Measurements from ENCODE around the gene GAS6. TPM values are rescaled to one million over a fixed set of nuclear protein-coding genes. Genes with fewer than 3 reads are reported as not detected.
"Not testable (repeated sequence)": the region's sequence is repeated elsewhere in the genome, so short reads cannot be mapped to it uniquely, and the experiment has no call there.

GAS6 gene
- polyA plus RNA-seq, 1 donor: 48.4 TPM

DNA sequence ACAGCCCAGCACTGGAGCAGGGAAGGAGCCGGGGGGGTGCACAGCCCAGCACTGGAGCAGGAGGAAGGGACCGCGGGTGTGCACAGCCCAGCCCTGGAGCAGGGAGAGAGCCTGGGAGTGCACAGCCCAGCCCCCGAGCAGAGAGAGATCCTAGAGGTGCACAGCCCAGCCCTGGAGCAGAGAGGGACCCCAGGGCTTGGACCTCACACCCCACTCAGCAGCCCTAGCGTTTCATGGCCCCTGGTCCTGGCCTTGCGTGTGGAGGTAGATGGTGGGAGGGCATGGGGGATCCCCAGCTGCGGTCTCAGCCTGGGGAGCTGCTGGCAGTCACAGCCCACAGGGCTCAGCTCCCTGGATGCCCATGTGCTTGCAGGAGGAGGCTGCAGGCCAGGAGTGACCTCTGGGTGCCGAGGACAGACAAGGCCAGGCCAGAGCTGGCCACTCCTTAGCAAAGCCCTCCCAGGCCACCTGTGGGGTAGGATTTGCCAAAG, 25.1 kb downstream of the GAS6 start:
- WGBS (ENCODE audit: insufficient coverage, low lambda C conversion rate): no CpG with 5 or more reads among the region's 8 CpGs
- no peak for DNase-seq
- Histone ChIP-seq H3K9me3 (ENCODE audit: control insufficient read depth, low read depth, low read length) (peaks cover 2% of the 10 kb centered on the region), H3K27me3 (ENCODE audit: control insufficient read depth, insufficient read depth, low read length) (no peaks in the 10 kb centered on the region), H3K4me1 (ENCODE audit: control insufficient read depth, insufficient read depth, low read length) (peaks cover 11% of the 10 kb centered on the region), H3K4me3 (ENCODE audit: low read length) (no peak overlapping the region), H3K27ac (ENCODE audit: low read length) (no peak overlapping the region), H3K36me3 (ENCODE audit: control insufficient read depth, insufficient read depth, low read length) (peaks cover 13% of the 10 kb centered on the region)

DNA sequence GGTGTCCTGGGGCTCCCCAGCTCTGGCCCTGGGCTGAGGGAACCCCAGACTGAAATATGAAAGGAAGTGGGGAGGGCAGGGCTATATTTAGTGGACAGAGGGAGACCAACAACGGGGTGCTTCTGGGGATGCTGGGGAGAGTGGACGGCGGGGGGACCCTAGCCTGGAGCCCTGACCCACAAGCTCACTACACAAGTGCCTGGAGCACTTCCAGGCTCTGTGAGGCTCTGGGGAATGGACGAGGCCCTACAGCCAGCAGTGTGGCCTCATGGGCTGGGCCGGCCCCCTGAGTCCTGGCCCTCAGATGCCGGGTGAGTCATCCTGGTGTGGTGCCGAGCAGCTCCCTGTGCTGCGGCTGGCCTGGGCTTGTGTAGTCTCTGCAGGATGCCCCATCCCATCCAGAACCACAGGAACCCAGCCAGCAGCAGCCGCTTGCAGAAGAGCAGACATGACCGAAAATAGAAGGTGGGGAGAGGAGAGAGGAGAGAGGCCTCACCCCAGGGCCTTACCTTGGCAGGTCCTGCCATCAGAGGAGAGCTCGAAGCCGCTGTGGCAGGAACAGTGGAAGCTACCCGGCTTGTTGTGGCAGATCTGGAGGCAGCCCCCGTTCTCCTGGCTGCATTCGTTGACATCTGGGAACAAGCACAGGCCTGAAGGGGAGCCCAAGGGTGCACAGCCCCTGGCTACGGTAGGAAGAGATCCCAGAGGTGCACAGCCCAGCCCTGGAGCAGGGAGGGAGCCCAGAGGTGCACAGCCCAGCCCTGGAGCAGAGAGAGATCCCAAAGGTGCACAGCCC, 26.1 kb downstream of the GAS6 start:
- peaks cover 16% of the 10 kb centered on the region for H3K36me3 ChIP-seq (ENCODE audit: control insufficient read depth, insufficient read depth, low read length)
- no peak overlapping the region for H3K27ac ChIP-seq (ENCODE audit: low read length)
- H3K4me3 ChIP-seq (ENCODE audit: low read length): no peak overlapping the region
- peaks cover 11% of the 10 kb centered on the region for H3K4me1 ChIP-seq (ENCODE audit: control insufficient read depth, insufficient read depth, low read length)
- DNase-seq: peak; percentile 54 to 63
- H3K27me3 ChIP-seq (ENCODE audit: control insufficient read depth, insufficient read depth, low read length): no peaks in the 10 kb centered on the region
- H3K9me3 ChIP-seq (ENCODE audit: control insufficient read depth, low read depth, low read length): peaks cover 2% of the 10 kb centered on the region
- no CpG with 5 or more reads among the region's 16 CpGs for WGBS (ENCODE audit: insufficient coverage, low lambda C conversion rate)

DNA sequence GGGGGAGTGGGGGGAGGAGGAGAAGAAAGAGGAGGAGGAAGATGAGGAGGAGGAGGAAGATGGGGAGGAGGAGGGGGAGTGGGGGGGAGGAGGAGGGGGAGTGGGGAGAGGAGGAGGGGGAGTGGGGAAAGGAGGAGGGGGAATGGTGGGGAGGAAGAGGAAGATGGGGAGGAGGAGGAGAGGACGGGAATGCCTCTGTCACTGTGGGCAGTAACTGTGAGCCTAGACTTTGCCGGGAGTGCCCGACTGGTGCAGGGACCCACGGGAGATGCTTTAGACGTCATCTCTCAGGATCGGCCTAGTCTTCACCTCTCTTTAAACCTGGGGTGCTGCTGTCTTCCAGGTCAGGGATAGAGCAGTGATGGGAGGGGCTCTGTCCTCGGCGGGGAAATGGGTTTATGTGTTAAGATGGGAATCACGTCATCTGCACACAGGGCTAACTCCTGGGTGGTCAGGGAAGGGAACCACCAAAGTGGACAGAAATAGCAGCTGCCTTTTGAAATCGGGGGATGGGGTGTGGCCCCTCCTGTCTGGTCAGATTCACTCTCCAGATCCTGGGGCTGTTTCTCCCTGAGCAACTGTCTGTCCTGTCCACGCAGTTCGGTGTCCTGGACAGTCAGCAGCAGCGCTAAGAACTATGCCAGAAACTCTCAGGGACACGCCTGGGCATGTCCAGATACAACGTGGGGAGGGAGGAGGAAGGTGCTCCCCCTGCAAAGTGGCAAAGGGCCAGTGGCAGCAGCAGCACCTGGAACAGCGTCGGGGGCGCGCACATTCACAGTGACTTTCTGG, 26.9 kb downstream of the GAS6 start:
- no peak for DNase-seq
- H3K9me3 ChIP-seq (ENCODE audit: control insufficient read depth, low read depth, low read length): peaks cover 2% of the 10 kb centered on the region
- no CpG with 5 or more reads among the region's 19 CpGs for WGBS (ENCODE audit: insufficient coverage, low lambda C conversion rate)

DNA sequence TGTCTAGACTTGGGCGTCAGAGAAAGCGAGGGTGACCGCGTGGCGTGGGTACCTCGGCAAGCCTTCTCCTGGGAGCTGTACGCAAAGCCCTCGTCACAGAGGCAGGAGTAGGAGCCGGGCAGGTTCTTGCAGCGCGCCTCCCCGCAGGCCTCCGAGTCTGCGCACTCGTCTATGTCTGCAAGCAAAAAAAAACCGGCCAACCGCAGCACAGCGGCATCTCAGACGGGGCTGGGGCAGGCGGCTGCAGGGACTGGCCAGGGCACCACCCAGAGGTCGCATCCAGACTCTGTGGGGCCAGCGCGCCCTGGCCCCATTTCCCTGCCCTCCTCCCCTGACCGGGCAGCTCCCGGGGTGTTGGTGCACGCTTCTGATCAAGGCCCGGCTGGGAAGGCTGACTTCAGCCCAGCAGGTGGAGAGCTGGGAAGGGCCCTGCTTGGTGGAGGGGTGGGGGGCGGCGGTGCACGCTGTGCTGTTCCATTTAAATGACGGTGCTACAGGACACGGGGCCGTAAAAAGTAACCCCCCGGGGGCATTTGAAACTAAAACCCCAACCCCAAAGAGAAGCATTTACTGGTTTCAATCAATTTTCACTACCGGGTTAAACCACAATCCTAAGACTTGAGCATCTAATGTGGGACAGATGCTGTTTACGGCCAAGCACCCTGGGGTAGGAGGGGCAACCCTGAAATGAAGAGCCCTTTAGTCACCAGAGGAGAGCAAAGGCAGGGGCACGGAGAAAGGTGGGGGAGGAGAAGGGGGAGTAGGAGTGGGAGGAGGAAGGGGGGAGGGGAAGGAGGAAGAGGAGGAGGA, 28.2 kb downstream of the GAS6 start:
- peaks cover 11% of the 10 kb centered on the region for H3K4me1 ChIP-seq (ENCODE audit: control insufficient read depth, insufficient read depth, low read length)
- no peak for DNase-seq
- no peaks in the 10 kb centered on the region for H3K9me3 ChIP-seq (ENCODE audit: control insufficient read depth, low read depth, low read length)
- no peak overlapping the region for H3K27ac ChIP-seq (ENCODE audit: low read length)
- WGBS (ENCODE audit: insufficient coverage, low lambda C conversion rate): no CpG with 5 or more reads among the region's 37 CpGs
- H3K27me3 ChIP-seq (ENCODE audit: control insufficient read depth, insufficient read depth, low read length): no peaks in the 10 kb centered on the region
- peaks cover 17% of the 10 kb centered on the region for H3K36me3 ChIP-seq (ENCODE audit: control insufficient read depth, insufficient read depth, low read length)
- no peak overlapping the region for H3K4me3 ChIP-seq (ENCODE audit: low read length)

More for the DNA sequence above, 26.9 kb downstream of the GAS6 start:
- H3K36me3 ChIP-seq (ENCODE audit: control insufficient read depth, insufficient read depth, low read length): peaks cover 16% of the 10 kb centered on the region
- no peaks in the 10 kb centered on the region for H3K27me3 ChIP-seq (ENCODE audit: control insufficient read depth, insufficient read depth, low read length)
- H3K27ac ChIP-seq (ENCODE audit: low read length): no peak overlapping the region
- peaks cover 11% of the 10 kb centered on the region for H3K4me1 ChIP-seq (ENCODE audit: control insufficient read depth, insufficient read depth, low read length)
- H3K4me3 ChIP-seq (ENCODE audit: low read length): no peak overlapping the region

DNA sequence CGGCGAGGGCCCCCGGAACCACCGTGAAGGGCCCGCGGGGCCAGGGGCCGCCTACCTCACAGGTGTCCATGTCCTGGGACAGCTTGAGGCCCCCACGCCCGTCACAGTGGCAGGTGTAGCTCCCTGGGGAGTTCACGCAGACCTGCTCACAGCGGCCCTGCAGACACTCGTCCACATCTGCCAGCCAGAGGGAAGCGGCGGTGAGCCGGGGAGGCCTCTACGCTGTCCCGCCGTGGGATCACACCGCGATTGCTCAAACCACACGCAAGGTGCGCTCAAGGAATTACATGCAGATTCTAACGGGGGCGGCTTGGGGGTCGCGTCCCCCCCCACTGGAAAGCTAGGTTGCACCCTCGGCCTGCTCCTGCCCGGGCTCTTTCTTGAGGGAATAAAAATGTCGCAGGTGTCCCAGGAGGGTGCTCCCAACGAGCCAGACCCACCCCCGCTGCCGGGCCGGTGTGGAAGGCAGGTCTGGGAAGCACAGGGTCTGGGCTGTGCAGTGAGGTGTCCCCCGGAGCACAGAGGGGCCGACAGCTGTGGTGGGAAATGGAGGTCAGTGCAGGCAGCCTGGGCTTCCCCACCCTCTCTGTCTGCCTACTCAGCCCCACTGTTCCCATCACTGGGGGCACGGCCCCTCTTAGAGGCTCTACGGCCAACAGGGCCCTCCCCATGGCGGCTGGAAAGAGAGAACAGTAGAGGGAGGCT, 29.2 kb downstream of the GAS6 start:
- Histone ChIP-seq H3K27ac (ENCODE audit: low read length) (no peak overlapping the region), H3K9me3 (ENCODE audit: control insufficient read depth, low read depth, low read length) (no peaks in the 10 kb centered on the region), H3K27me3 (ENCODE audit: control insufficient read depth, insufficient read depth, low read length) (no peaks in the 10 kb centered on the region), H3K4me1 (ENCODE audit: control insufficient read depth, insufficient read depth, low read length) (peaks cover 11% of the 10 kb centered on the region), H3K36me3 (ENCODE audit: control insufficient read depth, insufficient read depth, low read length) (peaks cover 17% of the 10 kb centered on the region), H3K4me3 (ENCODE audit: low read length) (no peak overlapping the region)
- 100% methylated on average over 2 of the region's 38 CpGs for WGBS (ENCODE audit: insufficient coverage, low lambda C conversion rate)
- no peak for DNase-seq

DNA sequence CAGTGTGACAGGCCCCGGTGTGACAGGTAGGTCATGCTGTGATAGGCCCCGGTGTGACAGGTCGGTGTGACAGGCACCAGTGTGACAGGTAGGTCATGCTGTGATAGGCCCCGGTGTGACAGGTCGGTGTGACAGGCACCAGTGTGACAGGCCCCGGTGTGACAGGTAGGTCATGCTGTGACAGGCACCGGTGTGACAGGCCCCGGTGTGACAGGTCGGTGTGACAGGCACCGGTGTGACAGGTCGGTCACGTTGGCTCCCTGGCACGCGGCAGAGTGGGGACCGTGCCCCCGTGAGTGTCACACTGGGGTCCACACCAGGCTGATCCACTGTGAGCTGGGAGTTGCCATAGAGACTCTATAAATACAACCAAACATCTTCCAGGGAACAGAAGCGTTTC, 29.9 kb downstream of the GAS6 start:
- WGBS (ENCODE audit: insufficient coverage, low lambda C conversion rate): no CpG with 5 or more reads among the region's 17 CpGs
- not testable (repeated sequence) for H3K9me3 ChIP-seq (ENCODE audit: control insufficient read depth, low read depth, low read length); H3K27ac ChIP-seq (ENCODE audit: low read length); H3K27me3 ChIP-seq (ENCODE audit: control insufficient read depth, insufficient read depth, low read length); DNase-seq; H3K4me3 ChIP-seq (ENCODE audit: low read length)
- Histone ChIP-seq H3K4me1 (ENCODE audit: control insufficient read depth, insufficient read depth, low read length) (peaks cover 11% of the 10 kb centered on the region), H3K36me3 (ENCODE audit: control insufficient read depth, insufficient read depth, low read length) (peaks cover 16% of the 10 kb centered on the region)

DNA sequence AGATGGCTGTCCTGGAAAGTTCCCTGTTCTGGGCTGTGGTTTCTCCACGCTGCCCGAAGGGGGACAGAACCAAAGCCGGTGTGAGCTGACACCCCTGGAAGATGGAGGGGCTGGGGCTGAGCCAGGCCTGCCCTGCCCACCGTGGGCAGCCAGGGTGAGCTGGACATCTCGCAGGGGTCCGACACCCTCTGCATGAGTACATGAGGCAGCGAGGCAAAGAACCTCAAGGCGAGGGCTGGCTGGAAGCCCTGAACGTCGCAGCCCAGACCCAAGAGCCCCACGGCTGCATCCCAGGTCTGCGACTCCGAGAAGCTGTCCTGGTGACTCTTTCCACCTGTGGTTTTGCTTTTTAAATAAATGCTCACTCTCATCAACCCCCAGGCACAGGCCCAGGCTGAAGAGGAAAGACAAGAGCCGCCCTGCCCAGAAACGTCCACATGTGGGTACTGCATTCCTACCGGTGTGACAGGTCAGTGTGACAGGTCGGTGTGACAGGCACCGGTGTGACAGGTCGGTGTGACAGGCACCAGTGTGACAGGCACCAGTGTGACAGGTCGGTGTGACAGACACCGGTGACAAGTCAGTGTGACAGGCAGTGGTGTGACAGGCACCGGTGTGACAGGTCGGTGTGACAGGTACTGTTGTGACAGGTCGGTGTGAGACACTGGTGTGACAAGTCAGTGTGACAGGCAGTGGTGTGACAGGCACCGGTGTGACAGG, 30.6 kb downstream of the GAS6 start:
- H3K4me3 ChIP-seq (ENCODE audit: low read length): no peak overlapping the region
- H3K27ac ChIP-seq (ENCODE audit: low read length): no peak overlapping the region
- no peaks in the 10 kb centered on the region for H3K27me3 ChIP-seq (ENCODE audit: control insufficient read depth, insufficient read depth, low read length)
- no peaks in the 10 kb centered on the region for H3K9me3 ChIP-seq (ENCODE audit: control insufficient read depth, low read depth, low read length)
- DNase-seq: no peak
- WGBS (ENCODE audit: insufficient coverage, low lambda C conversion rate): 100% methylated on average over 2 of the region's 25 CpGs
- H3K4me1 ChIP-seq (ENCODE audit: control insufficient read depth, insufficient read depth, low read length): peaks cover 11% of the 10 kb centered on the region
- peaks cover 15% of the 10 kb centered on the region for H3K36me3 ChIP-seq (ENCODE audit: control insufficient read depth, insufficient read depth, low read length)

DNA sequence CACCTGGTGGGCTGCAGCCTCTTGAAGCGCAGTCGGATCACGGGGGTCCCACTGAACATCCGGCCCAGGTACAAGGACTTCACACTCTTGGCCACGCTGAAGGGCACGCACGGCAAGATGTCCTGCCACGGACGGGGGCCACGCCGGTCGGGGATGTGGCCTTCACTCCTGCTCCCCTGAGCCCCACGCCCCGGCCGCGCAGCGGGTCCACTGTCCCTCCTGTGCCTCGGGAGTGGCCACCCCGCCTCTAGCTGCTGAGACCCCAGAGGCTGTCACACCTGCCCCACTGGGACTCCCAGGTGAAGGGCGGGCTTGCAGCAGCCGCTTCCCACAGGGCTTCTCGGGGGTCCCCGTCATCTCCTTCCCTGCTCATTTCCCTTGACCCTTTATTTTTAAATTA, 31.2 kb downstream of the GAS6 start:
- peaks cover 17% of the 10 kb centered on the region for H3K36me3 ChIP-seq (ENCODE audit: control insufficient read depth, insufficient read depth, low read length)
- peaks cover 4% of the 10 kb centered on the region for H3K4me1 ChIP-seq (ENCODE audit: control insufficient read depth, insufficient read depth, low read length)
- no peaks in the 10 kb centered on the region for H3K9me3 ChIP-seq (ENCODE audit: control insufficient read depth, low read depth, low read length)
- no CpG with 5 or more reads among the region's 23 CpGs for WGBS (ENCODE audit: insufficient coverage, low lambda C conversion rate)
- no peak overlapping the region for H3K4me3 ChIP-seq (ENCODE audit: low read length)
- no peak overlapping the region for H3K27ac ChIP-seq (ENCODE audit: low read length)
- no peak for DNase-seq
- H3K27me3 ChIP-seq (ENCODE audit: control insufficient read depth, insufficient read depth, low read length): no peaks in the 10 kb centered on the region

DNA sequence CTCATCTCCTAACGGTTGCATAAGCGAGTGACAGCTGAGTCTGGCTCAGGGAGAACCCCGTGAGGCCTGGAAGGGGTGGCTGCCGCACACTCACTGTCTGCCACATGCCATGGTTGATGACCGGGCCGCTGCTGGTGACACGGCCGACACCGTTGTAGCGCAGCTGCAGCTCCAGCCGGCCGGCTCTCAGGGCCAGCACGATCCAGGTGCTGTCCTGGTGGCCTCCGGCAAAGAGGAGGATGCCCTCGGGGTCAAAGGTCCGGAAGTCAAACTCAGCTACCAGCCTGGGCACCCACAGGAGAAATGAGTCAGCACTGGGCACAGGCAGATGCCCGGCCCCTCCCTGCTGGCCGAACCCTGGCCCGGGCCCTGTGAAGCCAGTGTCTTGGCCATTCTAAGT, 31.7 kb downstream of the GAS6 start:
- no peaks in the 10 kb centered on the region for H3K27me3 ChIP-seq (ENCODE audit: control insufficient read depth, insufficient read depth, low read length)
- no peak overlapping the region for H3K4me3 ChIP-seq (ENCODE audit: low read length)
- no peaks in the 10 kb centered on the region for H3K9me3 ChIP-seq (ENCODE audit: control insufficient read depth, low read depth, low read length)
- DNase-seq: no peak
- WGBS (ENCODE audit: insufficient coverage, low lambda C conversion rate): no CpG with 5 or more reads among the region's 19 CpGs
- peaks cover 21% of the 10 kb centered on the region for H3K36me3 ChIP-seq (ENCODE audit: control insufficient read depth, insufficient read depth, low read length)
- H3K27ac ChIP-seq (ENCODE audit: low read length): no peak overlapping the region
- H3K4me1 ChIP-seq (ENCODE audit: control insufficient read depth, insufficient read depth, low read length): no peaks in the 10 kb centered on the region

All from large intestine (tissue), 3 donors.